HFFc6 (cell line): ENCODE measurements around the gene LBX2. TPM values are rescaled to one million over a fixed set of nuclear protein-coding genes. Genes with fewer than 3 reads are reported as not detected.

ENCODE experiments used
- DNase-seq: peaks from one replicate; pipeline ENCODE4 v3.0.0-alpha.2; 2018
- H3K27ac Mint-ChIP-seq: 2 replicates; pipeline ENCODE4 v1.8.0; 2020; ENCODE audit warnings: mild to moderate bottlenecking, mixed read lengths
- H3K27me3 Mint-ChIP-seq: 2 replicates; pipeline ENCODE4 v1.8.0; 2021; ENCODE audit warnings: mild to moderate bottlenecking, moderate library complexity, mixed read lengths; ENCODE audit not compliant: insufficient read depth
- H3K36me3 Mint-ChIP-seq: 2 replicates; pipeline ENCODE4 v1.8.0; 2021; ENCODE audit warnings: low read depth, mixed read lengths
- H3K4me1 Mint-ChIP-seq: 2 replicates; pipeline ENCODE4 v1.8.0; 2020; ENCODE audit warnings: low read depth, mixed read lengths
- H3K4me3 Mint-ChIP-seq: 2 replicates; pipeline ENCODE4 v1.8.0; 2020; ENCODE audit warnings: mild to moderate bottlenecking, moderate library complexity, mixed read lengths
- H3K9me3 Mint-ChIP-seq: 2 replicates; pipeline ENCODE4 v1.8.0; 2020; ENCODE audit warnings: mild to moderate bottlenecking, mixed read lengths
- CTCF ChIP-seq: fragments of 200-600 bp; sonication (generic); IDR thresholded peaks from 2 replicates; pipeline ENCODE4 v1.5.0; 2021; ENCODE audit warnings: antibody characterized with exemption, mild to moderate bottlenecking
- total RNA-seq, 6 experiments: library from RNA; stranded (reverse); fragmentation: NEBNext Ultra II Directional; extraction: Animal tissue kit (Norgen Biotek cat#: 25700); gene quantifications; 2 replicates in 1 of 6; 3 replicates in 5 of 6; pipeline ENCODE4 v1.2.3, GENCODE V29; 2021

Gene LBX2
- total RNA-seq, 6 experiments from 2014 or later, result 0.21 to 1.8 (median 1.2) TPM

- H3K27me3 Mint-ChIP-seq, result peaks cover 42% of the 10 kb centered on the region
- TF ChIP-seq CTCF, result no peak
- H3K9me3 Mint-ChIP-seq, result no peaks in the 10 kb centered on the region
- no peak overlapping the region for H3K27ac Mint-ChIP-seq
- H3K4me1 Mint-ChIP-seq, result peaks cover 25% of the 10 kb centered on the region
- H3K36me3 Mint-ChIP-seq, result peaks cover 5% of the 10 kb centered on the region; the same call in 1 of the 2 replicates
- no peak for DNase-seq
- H3K4me3 Mint-ChIP-seq, result no peak overlapping the region
Measured at GRCh38 chr2:74512744-74513604, 13.6 kb upstream of the LBX2 start.

GRCh38 chr2:74511104-74511989, 11.9 kb upstream of the LBX2 start:
- peaks cover 29% of the 10 kb centered on the region for H3K27me3 Mint-ChIP-seq
- H3K4me3 Mint-ChIP-seq, result no peak overlapping the region; the same call in 1 of the 2 replicates
- H3K36me3 Mint-ChIP-seq, result peaks cover 6% of the 10 kb centered on the region
- no peak for TF ChIP-seq CTCF
- DNase-seq, result no peak
- H3K27ac Mint-ChIP-seq, result no peak overlapping the region
- no peaks in the 10 kb centered on the region for H3K9me3 Mint-ChIP-seq
- peaks cover 33% of the 10 kb centered on the region for H3K4me1 Mint-ChIP-seq

- no peak for TF ChIP-seq CTCF
- H3K27ac Mint-ChIP-seq, result no peak overlapping the region
- H3K9me3 Mint-ChIP-seq, result no peaks in the 10 kb centered on the region
- H3K4me1 Mint-ChIP-seq, result peaks cover 42% of the 10 kb centered on the region
- DNase-seq, result no peak
- peaks cover 8% of the 10 kb centered on the region for H3K36me3 Mint-ChIP-seq
- H3K27me3 Mint-ChIP-seq, result peaks cover 24% of the 10 kb centered on the region
- no peak overlapping the region for H3K4me3 Mint-ChIP-seq
Measured at GRCh38 chr2:74510272-74510671, 10.9 kb upstream of the LBX2 start.

GRCh38 chr2:74507926-74508520, 8.6 kb upstream of the LBX2 start:
- no peaks in the 10 kb centered on the region for H3K9me3 Mint-ChIP-seq
- peak overlapping the region; percentile 98 for H3K4me3 Mint-ChIP-seq
- no peak for TF ChIP-seq CTCF
- peak; percentile 58 for DNase-seq
- peaks cover 22% of the 10 kb centered on the region for H3K36me3 Mint-ChIP-seq
- peak overlapping the region; percentile 100 for H3K27ac Mint-ChIP-seq
- H3K4me1 Mint-ChIP-seq, result peaks cover 63% of the 10 kb centered on the region
- peaks cover 17% of the 10 kb centered on the region for H3K27me3 Mint-ChIP-seq

- peaks cover 69% of the 10 kb centered on the region for H3K4me1 Mint-ChIP-seq
- TF ChIP-seq CTCF, result peak; percentile 70
- H3K36me3 Mint-ChIP-seq, result peaks cover 22% of the 10 kb centered on the region
- peak within 1 kb of the TSS; percentile 100 for H3K27ac Mint-ChIP-seq
- peak; percentile 95 for DNase-seq
- H3K4me3 Mint-ChIP-seq, result peak within 1 kb of the TSS; percentile 98
- H3K9me3 Mint-ChIP-seq, result no peaks in the 10 kb centered on the region
- peaks cover 15% of the 10 kb centered on the region for H3K27me3 Mint-ChIP-seq
Measured at GRCh38 chr2:74507145-74507925, 7.9 kb upstream of the LBX2 start, which contains the start of gene PCGF1. PCGF1 (minus strand) TSS chr2:74507695; CDS start chr2:74507668, 27 bp downstream.
